Prostate gland (tissue), 2 donors: Measurements from ENCODE around the gene GALT. TPM values are rescaled to one million over a fixed set of nuclear protein-coding genes. Genes with fewer than 3 reads are reported as not detected.

Experiments used
- DNase-seq: peaks from one replicate; pipeline ENCODE4 v3.0.0-alpha.2; 2019; ENCODE audit warnings: low spot score
- H3K27ac ChIP-seq, 2 donors: fragments of 200-600 bp; sonication (generic); 2 replicates each; pipeline ENCODE4 v1.5.1; 2017 to 2019
- H3K27me3 ChIP-seq: fragments of 200-600 bp; sonication (generic); replicated peaks from 2 replicates; pipeline ENCODE4 v1.5.1; 2019; ENCODE audit not compliant: insufficient read depth
- H3K36me3 ChIP-seq, 2 donors: fragments of 200-600 bp; sonication (generic); 1 replicate in 1 of 2; 2 replicates in 1 of 2; pipeline versions ENCODE4 v1.5.1 to v1.8.1; 2017 to 2019
- H3K4me1 ChIP-seq: fragments of 200-600 bp; sonication (generic); replicated peaks from 2 replicates; pipeline ENCODE4 v1.5.1; 2019
- H3K4me3 ChIP-seq, 2 donors: fragments of 200-600 bp; sonication (generic); 2 replicates each; pipeline ENCODE4 v1.5.1; 2017 to 2019
- H3K9me3 ChIP-seq: fragments of 200-600 bp; sonication (generic); 2 replicates; pipeline ENCODE4 v1.5.1; 2017
- CTCF ChIP-seq, 4 experiments: fragments of 200-600 bp in 2 of 4; fragments of 450-650 bp in 2 of 4; sonication (generic) in 2 of 4; IDR thresholded peaks; 1 replicate in 3 of 4; 2 replicates in 1 of 4; pipeline ENCODE4 v1.5.1; 2016 to 2019; ENCODE audit warnings: antibody characterized with exemption in 4 of 4, mild to moderate bottlenecking in 2 of 4, moderate library complexity in 2 of 4
- POLR2A ChIP-seq: fragments of 450-650 bp; IDR thresholded peaks from one replicate; pipeline ENCODE4 v1.6.1; 2016; ENCODE audit warnings: antibody characterized with exemption, mild to moderate bottlenecking
- POLR2AphosphoS5 ChIP-seq: sonication (generic); formaldehyde crosslinking; IDR thresholded peaks from one replicate; pipeline ENCODE4 v1.6.1; 2017; ENCODE audit warnings: antibody characterized with exemption
- WGBS: methylation state at CpG from one replicate; pipeline ENCODE4 v1.1.5; 2018; 5-methylcytosine and 5-hydroxymethylcytosine counted together
- intact Hi-C: fragments of 100-400 bp; cut with DNase I; formaldehyde crosslinking; loops from one replicate; pipeline ENCODE4 v1.14.2; 2022
- total RNA-seq, 2 donors: library from RNA; depleted of rRNA; stranded (reverse); fragments of >200 nt; gene quantifications; one replicate each; pipeline ENCODE4 v1.1.0, GENCODE V29; 2016

Gene GALT
- total RNA-seq, 2 donors from 2014 or later = 55.2 to 55.9 TPM

- Histone ChIP-seq H3K9me3 (no peaks in the 10 kb centered on the region), H3K27ac (peak overlapping the region; percentile 76 to 89), H3K27me3 (no peaks in the 10 kb centered on the region), H3K4me3 (peak overlapping the region; percentile 69 to 70), H3K4me1 (peaks cover 4% of the 10 kb centered on the region), H3K36me3 (peaks cover 1 to 4% of the 10 kb centered on the region in 2 donors)
- DNase-seq = no peak
- intact Hi-C loops = no loop called here
- no peak for TF ChIP-seq CTCF (IDR thresholded peaks at IDR 0.05)
- TF ChIP-seq POLR2AphosphoS5 = no peak
- TF ChIP-seq POLR2A = no peak
- 32% methylated on average over 10 of the region's 10 CpGs for WGBS
Measured at GRCh38 chr9:34611251-34611810, 35.1 kb upstream of the GALT start.

GRCh38 chr9:34611811-34612787 is 34.4 kb upstream of the GALT start, which contains the start of gene RPP25L:
TSS of gene RPP25L (minus strand) at chr9:34612097. CDS start at chr9:34611296, 801 bp downstream.
- intact Hi-C loops = loop anchor here (2.0 kb wide), 1 partner anchor 25 kb away; the partner anchor contains the start of gene SIGMAR1
- peak within 1 kb of the TSS; percentile 76 to 89 for H3K27ac ChIP-seq
- H3K36me3 ChIP-seq = peaks cover 9 to 10% of the 10 kb centered on the region in 2 donors
- H3K4me1 ChIP-seq = peaks cover 4% of the 10 kb centered on the region
- H3K4me3 ChIP-seq = peak within 1 kb of the TSS; percentile 69 to 70
- no peaks in the 10 kb centered on the region for H3K27me3 ChIP-seq
- under 1% methylated on average over 77 of the region's 77 CpGs for WGBS
- DNase-seq = peak; percentile 82
- TF ChIP-seq POLR2AphosphoS5 (peak; percentile 91), CTCF (IDR thresholded peaks at IDR 0.05) (peak in 2 of 4 experiments; percentile 14 to 21), POLR2A (peak; percentile 98)
- H3K9me3 ChIP-seq = no peaks in the 10 kb centered on the region

GRCh38 chr9:34612788-34613390 is 33.6 kb upstream of the GALT start:
- intact Hi-C loops = loop anchor here (2.0 kb wide), 1 partner anchor 24 kb away; the partner anchor contains the start of gene SIGMAR1
- H3K27ac ChIP-seq = peak overlapping the region; percentile 76 to 89
- TF ChIP-seq CTCF (IDR thresholded peaks at IDR 0.05) = peak; percentile 76 to 88 (median 82)
- peak; percentile 35 for TF ChIP-seq POLR2AphosphoS5
- TF ChIP-seq POLR2A = no peak
- peaks cover 12 to 14% of the 10 kb centered on the region in 2 donors for H3K36me3 ChIP-seq
- H3K4me1 ChIP-seq = peaks cover 4% of the 10 kb centered on the region
- no peaks in the 10 kb centered on the region for H3K9me3 ChIP-seq
- peak; percentile 85 for DNase-seq
- WGBS = 2% methylated on average over 15 of the region's 15 CpGs
- H3K27me3 ChIP-seq = no peaks in the 10 kb centered on the region
- peak overlapping the region; percentile 69 to 70 for H3K4me3 ChIP-seq

GRCh38 chr9:34615132-34615531 is 31.3 kb upstream of the GALT start:
- Histone ChIP-seq H3K36me3 (peaks cover 12 to 14% of the 10 kb centered on the region in 2 donors), H3K4me3 (no peak overlapping the region), H3K9me3 (no peaks in the 10 kb centered on the region), H3K27ac (no peak overlapping the region), H3K4me1 (peaks cover 11% of the 10 kb centered on the region), H3K27me3 (no peaks in the 10 kb centered on the region)
- TF ChIP-seq POLR2AphosphoS5 (no peak), CTCF (IDR thresholded peaks at IDR 0.05) (no peak)
- intact Hi-C loops = no loop called here
- no peak for DNase-seq
- WGBS = 74% methylated on average over 2 of the region's 2 CpGs
